H9 (cell line): ENCODE measurements around the gene DUS1L. TPM values are rescaled to one million over a fixed set of nuclear protein-coding genes. Genes with fewer than 3 reads are reported as not detected.

Experiments
- DNase-seq: peaks from one replicate; pipeline ENCODE4 v3.0.0-alpha.2; 2017
- H2AFZ ChIP-seq: one replicate; pipeline ENCODE4 v1.6.1; 2013; ENCODE audit warnings: mild to moderate bottlenecking, low read length, control low read depth, moderate library complexity
- H2AK5ac ChIP-seq: 2 replicates; pipeline ENCODE4 v1.6.1; 2013; ENCODE audit warnings: low read length, control low read depth, mixed read lengths; ENCODE audit not compliant: insufficient read length
- H2BK120ac ChIP-seq: one replicate; pipeline ENCODE4 v1.6.1; 2013; ENCODE audit warnings: low read depth, mild to moderate bottlenecking, low read length, control low read depth, inconsistent platforms; ENCODE audit not compliant: poor library complexity, severe bottlenecking
- H2BK12ac ChIP-seq: 2 replicates; pipeline ENCODE4 v1.6.1; 2013; ENCODE audit warnings: low read length, control low read depth, mixed read lengths, low read depth; ENCODE audit not compliant: insufficient read length
- H2BK15ac ChIP-seq: 2 replicates; pipeline ENCODE4 v1.6.1; 2013; ENCODE audit warnings: low read depth, low read length, control low read depth
- H2BK20ac ChIP-seq: one replicate; pipeline ENCODE4 v1.6.1; 2013; ENCODE audit warnings: low read depth, mild to moderate bottlenecking, low read length, control low read depth, inconsistent platforms; ENCODE audit not compliant: poor library complexity, severe bottlenecking
- H2BK5ac ChIP-seq: 2 replicates; pipeline ENCODE4 v1.6.1; 2013; ENCODE audit warnings: low read length, control low read depth, mixed read lengths; ENCODE audit not compliant: insufficient read length
- H3K14ac ChIP-seq: 2 replicates; pipeline ENCODE4 v1.6.1; 2013; ENCODE audit warnings: low read length, control low read depth; ENCODE audit not compliant: insufficient read depth
- H3K18ac ChIP-seq: 2 replicates; pipeline ENCODE4 v1.6.1; 2013; ENCODE audit warnings: low read depth, mild to moderate bottlenecking, mixed read lengths, low read length, control low read depth; ENCODE audit not compliant: insufficient read length
- H3K23ac ChIP-seq: 2 replicates; pipeline ENCODE4 v1.6.1; 2013; ENCODE audit warnings: low read length, control low read depth, mixed read lengths, low read depth; ENCODE audit not compliant: insufficient read length
- H3K23me2 ChIP-seq: 2 replicates; pipeline ENCODE4 v1.6.1; 2013; ENCODE audit warnings: low read depth, mild to moderate bottlenecking, mixed read lengths, low read length, control low read depth; ENCODE audit not compliant: insufficient read length, poor library complexity, severe bottlenecking
- H3K27ac ChIP-seq: 2 replicates; pipeline ENCODE4 v1.5.1; 2013; ENCODE audit warnings: low read length, control low read depth, mixed read lengths, low read depth; ENCODE audit not compliant: insufficient read length
- H3K27me3 ChIP-seq: 2 replicates; pipeline ENCODE4 v1.6.1; 2013; ENCODE audit warnings: low read length, control low read depth, inconsistent platforms; ENCODE audit not compliant: insufficient read depth
- H3K4ac ChIP-seq: 2 replicates; pipeline ENCODE4 v1.6.1; 2013; ENCODE audit warnings: low read depth, mild to moderate bottlenecking, control low read depth, inconsistent platforms, low read length, moderate library complexity
- H3K4me1 ChIP-seq: 2 replicates; pipeline ENCODE4 v1.6.1; 2013; ENCODE audit warnings: low read length, control low read depth, inconsistent platforms; ENCODE audit not compliant: insufficient read depth
- H3K4me2 ChIP-seq: 2 replicates; pipeline ENCODE4 v1.6.1; 2013; ENCODE audit warnings: low read length, control low read depth, mixed read lengths; ENCODE audit not compliant: insufficient read length, insufficient read depth
- H3K56ac ChIP-seq: 2 replicates; pipeline ENCODE4 v1.6.1; 2013; ENCODE audit warnings: low read depth, mild to moderate bottlenecking, mixed read lengths, low read length, control low read depth; ENCODE audit not compliant: insufficient read length
- H3K79me1 ChIP-seq: 2 replicates; pipeline ENCODE4 v1.6.1; 2013; ENCODE audit warnings: low read depth, mild to moderate bottlenecking, moderate library complexity, low read length, control low read depth, inconsistent platforms; ENCODE audit not compliant: insufficient read depth, poor library complexity, severe bottlenecking
- H3K79me2 ChIP-seq: 2 replicates; pipeline ENCODE4 v1.6.1; 2013; ENCODE audit warnings: low read length, control low read depth, inconsistent platforms; ENCODE audit not compliant: insufficient read depth
- H3K9ac ChIP-seq: 2 replicates; pipeline ENCODE4 v1.6.1; 2013; ENCODE audit warnings: low read length, control low read depth, mixed read lengths; ENCODE audit not compliant: insufficient read length; ENCODE audit errors: extremely low read depth
- H3K9me3 ChIP-seq: one replicate; pipeline ENCODE4 v1.6.1; 2013; ENCODE audit warnings: low read depth, low read length, inconsistent platforms; ENCODE audit not compliant: control insufficient read depth
- H3T11ph ChIP-seq: one replicate; pipeline ENCODE4 v1.6.1; 2013; ENCODE audit warnings: mild to moderate bottlenecking, low read length, control low read depth, inconsistent platforms
- H4K20me1 ChIP-seq: one replicate; pipeline ENCODE4 v1.6.1; 2013; ENCODE audit not compliant: control insufficient read depth, insufficient read length, insufficient read depth
- H4K5ac ChIP-seq: 2 replicates; pipeline ENCODE4 v1.6.1; 2013; ENCODE audit warnings: low read depth, mild to moderate bottlenecking, mixed read lengths, low read length, control low read depth; ENCODE audit not compliant: insufficient read length
- H4K8ac ChIP-seq: replicated peaks from 2 replicates; pipeline ENCODE4 v1.6.1; 2013; ENCODE audit warnings: low read length, control low read depth, mixed read lengths, low read depth; ENCODE audit not compliant: insufficient read length
- H4K91ac ChIP-seq: 2 replicates; pipeline ENCODE4 v1.6.1; 2013; ENCODE audit warnings: low read depth, mild to moderate bottlenecking, moderate library complexity, mixed read lengths, low read length, control low read depth; ENCODE audit not compliant: insufficient read length
- H3K27ac Mint-ChIP-seq, 3 experiments: 2 replicates in 2 of 3; 3 replicates in 1 of 3; pipeline ENCODE4 v1.8.0; 2020 to 2021; ENCODE audit warnings: mixed read lengths in 3 of 3, mild to moderate bottlenecking in 1 of 3, moderate library complexity in 1 of 3
- H3K27me3 Mint-ChIP-seq: 2 replicates; pipeline ENCODE4 v1.8.0; 2021; ENCODE audit warnings: low read depth, mild to moderate bottlenecking, moderate library complexity, mixed read lengths
- H3K36me3 Mint-ChIP-seq, 3 experiments: 2 replicates in 2 of 3; 3 replicates in 1 of 3; pipeline ENCODE4 v1.8.0; 2020 to 2021; ENCODE audit warnings: low read depth in 3 of 3, mixed read lengths in 3 of 3; ENCODE audit not compliant: insufficient read depth in 1 of 3
- H3K4me1 Mint-ChIP-seq, 2 experiments: 2 replicates each; pipeline ENCODE4 v1.8.0; 2020; ENCODE audit warnings: mixed read lengths in 2 of 2
- H3K4me3 Mint-ChIP-seq, 2 experiments: 2 replicates in 1 of 2; 3 replicates in 1 of 2; pipeline ENCODE4 v1.8.0; 2020 to 2021; ENCODE audit warnings: mild to moderate bottlenecking in 2 of 2, mixed read lengths in 2 of 2, moderate library complexity in 1 of 2
- H3K9me3 Mint-ChIP-seq, 2 experiments: 2 replicates in 1 of 2; 3 replicates in 1 of 2; pipeline ENCODE4 v1.8.0; 2020; ENCODE audit warnings: mild to moderate bottlenecking in 2 of 2, mixed read lengths in 2 of 2, moderate library complexity in 1 of 2
- CTCF ChIP-seq: fragments of 200-600 bp; sonication (generic); conservative IDR thresholded peaks from 3 replicates; pipeline ENCODE4 v1.8.0; 2021; ENCODE audit warnings: antibody characterized with exemption, mild to moderate bottlenecking
- WGBS: extraction: QIAGEN DNeasy Blood & Tissue Kit; methylation state at CpG from one replicate; pipeline ENCODE4 v1.1.7; 2013; ENCODE audit warnings: missing lambda C conversion rate, low lambda C conversion rate, mixed read lengths; ENCODE audit not compliant: insufficient read length; ENCODE audit errors: extremely low coverage; 5-methylcytosine and 5-hydroxymethylcytosine counted together
- total RNA-seq: library from RNA; stranded (reverse); gene quantifications from 2 replicates; pipeline ENCODE4 v1.2.1, GENCODE V29; 2021

Gene DUS1L
- total RNA-seq, 1 experiment from 2014 or later = 103 TPM

- Histone ChIP-seq H3K9me3 (no peaks in the 10 kb centered on the region), H2BK15ac (no peak overlapping the region), H4K20me1 (peaks cover 3% of the 10 kb centered on the region), H4K5ac (no peak overlapping the region), H3K79me2 (no peaks in the 10 kb centered on the region), H3K4me1 (no peaks in the 10 kb centered on the region), H3K27me3 (no peaks in the 10 kb centered on the region), H3K14ac (no peak overlapping the region), H3T11ph (no peak overlapping the region), H3K23me2 (no peaks in the 10 kb centered on the region), H3K9ac (no peak overlapping the region), H4K8ac (no peak overlapping the region), H2BK20ac (no peak overlapping the region), H3K27ac (no peak overlapping the region), H4K91ac (no peak overlapping the region), H2BK12ac (no peak overlapping the region), H3K4me2 (no peak overlapping the region), H3K4ac (no peak overlapping the region), H3K56ac (no peak overlapping the region), H2AFZ (no peak overlapping the region), H3K18ac (no peak overlapping the region), H3K79me1 (no peaks in the 10 kb centered on the region), H2AK5ac (no peak overlapping the region), H3K23ac (no peak overlapping the region), H2BK120ac (no peak overlapping the region), H2BK5ac (no peak overlapping the region)
- H3K27ac Mint-ChIP-seq = no peak overlapping the region; a peak in 1 of 7 replicates
- H3K4me1 Mint-ChIP-seq = peaks cover 12 to 27% of the 10 kb centered on the region in 2 experiments
- H3K4me3 Mint-ChIP-seq = no peak overlapping the region
- H3K27me3 Mint-ChIP-seq = peaks cover 72% of the 10 kb centered on the region
- peaks cover 2 to 7% (median 2%) of the 10 kb centered on the region in 3 experiments; a peak in 5 of 7 replicates for H3K36me3 Mint-ChIP-seq
- peaks cover 0 to 9% of the 10 kb centered on the region in 2 experiments; a peak in 2 of 5 replicates for H3K9me3 Mint-ChIP-seq
- no peak for DNase-seq
- TF ChIP-seq CTCF = no peak
- no CpG with 5 or more reads among the region's 9 CpGs for WGBS
Measured at GRCh38 chr17:82113422-82113821, 47.8 kb upstream of the DUS1L start.
